Middle frontal gyrus (tissue), 1 donor: ENCODE results near the gene CCKAR.

Source experiments
- DNase-seq: peaks from one replicate; pipeline ENCODE4 v3.0.0-alpha.2; 2015; ENCODE audit warnings: low spot score; ENCODE audit errors: extremely low spot score

Gene CCKAR

DNA sequence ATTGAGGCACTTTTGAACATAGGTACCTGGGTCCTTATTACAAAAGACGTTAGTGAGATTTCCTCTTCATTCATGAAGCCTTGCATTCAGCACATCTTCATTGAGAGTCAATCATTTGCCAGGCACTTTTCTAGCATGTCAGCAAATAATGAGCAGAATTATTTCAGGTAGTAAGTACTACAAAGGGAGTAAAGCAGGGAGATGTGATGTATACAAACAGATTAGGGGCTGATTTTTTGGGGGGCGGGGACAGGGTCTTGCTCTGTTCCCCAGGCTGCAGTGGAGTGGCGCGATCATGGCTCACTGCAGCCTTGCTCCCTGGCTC lies 638 bp upstream of the CCKAR start:
- DNase-seq, result no peak

DNA sequence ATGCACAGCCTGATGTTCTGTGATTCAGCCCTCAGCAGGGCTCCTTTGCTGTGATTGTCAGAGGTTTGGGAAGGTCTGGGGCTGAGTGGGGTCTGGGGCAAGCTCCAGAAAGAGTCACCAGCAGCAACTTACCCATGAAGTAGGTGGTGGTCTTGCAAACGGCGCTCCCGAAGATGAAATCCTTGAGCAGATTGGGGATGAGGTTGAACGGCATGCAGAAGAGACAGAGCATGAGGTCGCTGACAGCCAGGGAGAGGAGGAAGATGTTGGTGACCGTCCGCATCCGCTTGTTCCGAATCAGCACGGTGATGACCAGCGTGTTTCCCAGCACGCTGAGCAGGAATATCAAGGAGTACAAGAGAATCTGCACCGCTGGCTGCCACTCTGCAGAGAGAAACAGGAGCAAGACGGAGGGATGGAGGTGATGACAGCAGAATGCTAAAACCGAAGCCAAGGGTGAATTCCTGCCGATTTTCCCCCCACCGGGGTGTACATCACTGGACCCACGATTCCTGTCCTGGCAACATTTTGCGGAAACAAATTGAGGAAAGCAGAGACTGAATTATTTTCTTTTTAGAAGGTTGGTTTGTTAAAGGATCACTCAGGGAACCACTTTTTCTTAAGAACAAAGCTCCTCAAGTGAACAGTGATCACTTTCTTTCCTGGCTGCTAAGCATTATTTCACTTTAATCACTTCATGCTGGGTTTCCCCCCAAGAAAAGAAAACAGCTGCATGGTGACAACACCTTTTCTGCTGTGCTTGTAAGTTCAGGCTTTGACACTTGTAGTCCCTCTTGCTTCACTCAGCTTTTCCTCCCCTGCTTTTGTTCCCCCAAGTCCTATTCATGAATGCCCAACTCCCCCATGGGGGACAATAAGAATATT lies 941 bp downstream of the CCKAR start:
- DNase-seq, result no peak

DNA sequence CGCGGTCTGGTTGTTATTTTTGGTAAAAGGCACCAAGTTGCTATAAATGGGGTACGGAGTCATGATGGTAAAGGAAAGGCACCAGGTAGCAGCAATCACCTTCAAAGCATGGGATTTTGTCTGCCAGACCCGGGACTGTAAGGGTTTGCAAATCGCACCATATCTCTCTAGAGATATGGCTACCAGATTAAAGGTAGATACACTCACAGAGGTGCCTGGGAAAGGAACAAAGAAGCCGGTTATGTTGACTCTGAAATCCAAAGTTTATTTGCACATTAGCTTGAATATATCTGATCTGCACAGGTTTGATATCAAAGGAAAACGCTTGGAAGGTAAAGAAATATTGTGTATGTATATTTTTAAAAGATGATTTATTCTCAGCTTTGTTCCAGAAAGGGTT lies 4.6 kb downstream of the CCKAR start:
- DNase-seq, result no peak

DNA sequence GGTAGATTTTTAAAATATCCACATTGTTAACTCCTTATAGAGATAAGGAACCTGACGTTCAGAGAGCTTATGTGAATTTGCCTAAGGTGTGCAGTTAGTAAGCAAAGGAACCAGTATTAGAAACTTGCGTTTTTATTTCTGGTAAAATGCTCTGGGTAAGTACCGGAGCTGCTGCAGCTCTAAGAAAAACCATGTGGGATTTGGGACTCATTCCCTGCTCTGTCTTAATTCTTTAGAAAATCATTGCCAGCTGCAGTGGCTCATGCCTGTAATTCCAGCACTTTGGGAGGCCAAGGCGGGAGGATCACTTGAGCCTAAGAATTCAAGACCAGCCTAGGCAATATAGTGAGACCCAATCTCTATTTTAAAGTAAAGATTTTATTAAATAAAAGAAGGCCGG lies 5.8 kb downstream of the CCKAR start:
- DNase-seq, result no peak

DNA sequence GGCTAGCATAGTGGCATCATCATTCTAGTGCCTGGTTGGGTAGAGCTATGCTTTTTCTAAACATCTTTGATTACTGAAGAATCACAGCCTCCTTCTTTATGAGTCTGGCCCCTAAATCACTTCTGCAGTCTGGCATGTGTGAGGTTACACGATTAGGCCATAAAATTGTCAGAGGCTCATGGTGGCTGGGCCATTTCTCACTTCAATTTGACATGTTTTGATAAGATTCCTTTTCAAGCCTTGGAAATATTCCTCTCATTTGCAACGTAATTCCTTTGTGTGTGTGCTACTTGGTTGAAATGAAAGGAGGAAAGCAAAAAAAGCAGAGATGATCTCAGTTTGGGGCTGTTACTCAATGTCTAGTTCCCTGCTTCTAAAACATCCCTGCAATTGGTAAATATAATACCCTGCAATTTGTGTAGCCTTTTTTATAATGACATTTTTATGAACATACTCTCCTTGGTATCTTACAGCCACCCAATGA lies 6.2 kb downstream of the CCKAR start:
- DNase-seq, result no peak

DNA sequence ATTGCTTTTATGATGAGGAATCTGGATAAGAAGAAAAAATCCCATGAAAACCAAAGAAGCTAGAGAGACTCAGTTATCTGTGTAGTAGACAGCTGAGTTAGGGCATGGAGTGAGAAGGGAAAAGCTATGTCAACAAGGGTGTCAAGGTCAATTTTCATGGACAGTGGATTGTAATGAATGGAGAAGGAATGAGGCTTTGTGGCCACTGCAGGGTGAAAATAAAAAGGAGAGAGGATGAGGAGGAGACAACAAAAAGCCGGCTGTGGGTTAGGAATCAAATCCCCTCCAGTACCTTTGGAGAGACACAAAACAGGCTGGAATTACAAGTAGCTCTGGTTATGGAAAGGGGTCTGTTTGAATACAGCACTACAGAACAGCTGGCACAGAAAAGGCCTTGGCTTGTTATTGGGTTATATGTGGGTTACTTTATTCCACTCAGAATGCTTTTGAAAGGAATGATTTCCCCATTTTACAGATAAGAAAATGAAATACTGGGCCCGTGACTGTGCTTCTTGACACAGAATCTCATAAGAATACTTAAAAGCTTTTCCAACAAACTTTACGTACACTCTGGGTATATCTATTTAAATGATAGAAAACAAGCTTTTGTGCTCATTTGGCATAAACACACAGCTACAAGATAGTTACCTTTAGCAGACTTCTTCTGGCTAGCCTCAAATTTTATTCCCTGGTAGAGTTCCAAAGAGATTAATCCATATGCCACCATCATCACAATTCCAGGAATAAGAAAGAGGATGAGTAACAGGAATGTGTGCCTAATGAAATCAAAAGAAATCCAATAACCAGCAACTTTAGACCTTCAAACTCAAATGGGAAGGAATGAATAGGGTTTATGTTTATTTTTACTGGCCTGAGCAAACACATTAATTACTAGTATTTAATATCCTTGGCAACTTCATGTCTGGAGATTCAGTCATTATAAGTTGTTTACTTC lies 7.5 kb downstream of the CCKAR start:
- no peak for DNase-seq

DNA sequence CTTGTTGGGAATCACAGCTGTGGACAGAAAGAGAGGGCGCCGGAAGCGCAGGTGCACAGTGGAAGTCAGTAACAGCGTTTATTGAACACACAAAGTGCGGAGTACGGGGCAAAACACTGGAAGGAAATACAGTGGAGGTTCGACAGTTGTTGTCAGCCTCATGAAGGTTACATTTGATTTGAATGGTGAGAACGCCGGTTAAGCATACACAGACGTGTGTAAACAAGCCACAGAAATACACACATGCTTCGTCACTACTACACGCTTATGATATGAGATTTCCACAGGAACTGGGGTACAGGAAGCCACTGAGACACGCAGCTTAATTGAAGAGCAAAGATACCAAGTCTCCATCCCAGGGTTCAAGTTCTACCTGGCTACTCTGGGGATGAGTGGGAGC lies 12.0 kb downstream of the CCKAR start:
- DNase-seq, result no peak

DNA sequence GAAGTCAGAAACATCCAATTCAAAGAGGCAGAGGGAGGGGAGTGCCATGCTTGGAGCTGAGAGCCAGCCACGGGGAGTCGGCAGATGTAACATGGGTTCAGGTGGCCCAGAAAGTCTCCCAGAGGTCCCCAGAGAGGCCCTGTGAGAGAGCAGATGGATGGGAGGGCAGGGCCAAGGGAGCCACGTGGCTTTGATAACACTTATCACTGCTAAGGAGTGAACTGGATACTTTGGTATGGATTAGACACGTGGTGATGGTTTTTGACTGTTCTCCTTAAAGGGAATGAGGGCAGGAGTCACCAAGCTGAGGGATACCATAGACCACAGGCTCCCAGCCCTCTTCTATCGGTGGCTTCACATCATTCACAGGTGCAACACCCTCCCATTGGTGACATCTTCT lies 13.7 kb downstream of the CCKAR start:
- no peak for DNase-seq

DNA sequence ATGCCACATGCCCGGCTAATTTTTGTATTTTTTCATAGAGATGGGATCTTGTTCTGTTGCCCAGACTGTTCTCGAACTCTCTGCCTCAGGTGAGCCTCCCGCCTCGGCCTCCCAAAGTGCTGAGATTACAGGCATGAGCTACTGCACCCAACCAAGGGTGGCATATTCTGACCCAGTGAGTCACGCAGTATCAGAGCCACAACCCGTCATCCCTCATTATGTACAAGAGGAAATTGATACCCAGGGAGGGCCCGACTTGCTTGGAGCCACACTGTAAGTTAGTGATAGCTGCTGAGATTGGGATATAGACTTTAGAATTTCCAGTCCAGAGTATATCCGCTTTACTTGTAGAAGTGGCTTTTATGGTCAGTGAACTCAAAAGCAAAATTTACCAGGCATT lies 14.6 kb downstream of the CCKAR start:
- no peak for DNase-seq

DNA sequence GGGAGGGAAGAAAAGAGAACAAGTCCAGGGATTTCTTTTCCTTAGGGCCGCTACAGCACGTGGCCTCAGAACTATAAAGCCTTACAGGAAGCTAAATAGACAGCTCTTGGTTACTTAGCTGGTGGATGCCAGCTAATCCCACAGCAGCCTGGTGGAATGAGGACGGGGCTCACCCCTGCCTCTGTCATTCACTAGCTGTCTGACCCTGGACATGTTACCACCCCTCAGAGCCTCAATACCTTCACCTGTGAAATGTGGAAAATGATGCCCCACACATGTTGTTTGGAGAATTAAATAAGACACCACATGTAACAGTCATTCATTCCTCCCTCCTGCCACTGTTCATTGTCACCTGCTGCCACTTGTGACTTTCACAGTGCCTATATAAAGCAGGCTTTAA lies 15.7 kb downstream of the CCKAR start:
- no peak for DNase-seq

DNA sequence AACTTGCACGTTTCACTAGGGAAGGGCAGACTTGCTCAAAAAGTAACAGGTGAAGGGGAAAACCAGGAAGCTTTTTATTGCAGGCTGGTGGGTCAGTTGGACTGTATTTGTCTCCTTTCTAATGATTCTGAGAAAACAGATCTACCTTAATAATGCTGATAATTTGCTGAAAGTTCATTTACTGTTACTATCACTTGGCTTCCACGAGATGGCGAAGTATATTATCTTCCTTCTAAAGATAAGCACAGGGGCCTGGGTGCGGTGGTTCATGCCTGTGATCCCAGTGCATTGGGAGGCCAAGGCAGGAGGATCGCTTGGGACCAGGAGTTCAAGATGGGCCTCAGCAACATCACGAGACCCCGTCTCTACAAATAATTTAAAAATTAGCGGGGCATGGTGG lies 16.4 kb downstream of the CCKAR start:
- no peak for DNase-seq

DNA sequence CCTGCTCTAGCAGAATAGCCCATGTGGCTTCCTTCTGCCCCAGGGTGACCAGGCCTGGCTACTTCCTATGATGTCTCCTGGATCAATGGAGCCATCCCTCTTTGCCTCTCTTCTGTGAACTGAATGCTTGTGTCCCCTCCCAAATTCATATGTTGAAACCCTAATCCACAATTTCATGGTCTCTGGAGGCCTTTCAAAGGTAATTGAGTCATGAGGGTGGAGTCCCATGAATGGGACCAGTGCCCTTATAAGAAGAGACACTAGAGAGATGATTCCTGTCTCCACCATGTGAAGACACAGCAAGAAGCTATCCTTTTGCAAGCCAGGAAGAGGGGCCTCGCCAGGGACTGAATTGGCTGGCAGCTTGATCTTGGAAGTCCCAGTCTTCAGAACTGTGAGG lies 18.4 kb downstream of the CCKAR start:
- DNase-seq, result no peak

DNA sequence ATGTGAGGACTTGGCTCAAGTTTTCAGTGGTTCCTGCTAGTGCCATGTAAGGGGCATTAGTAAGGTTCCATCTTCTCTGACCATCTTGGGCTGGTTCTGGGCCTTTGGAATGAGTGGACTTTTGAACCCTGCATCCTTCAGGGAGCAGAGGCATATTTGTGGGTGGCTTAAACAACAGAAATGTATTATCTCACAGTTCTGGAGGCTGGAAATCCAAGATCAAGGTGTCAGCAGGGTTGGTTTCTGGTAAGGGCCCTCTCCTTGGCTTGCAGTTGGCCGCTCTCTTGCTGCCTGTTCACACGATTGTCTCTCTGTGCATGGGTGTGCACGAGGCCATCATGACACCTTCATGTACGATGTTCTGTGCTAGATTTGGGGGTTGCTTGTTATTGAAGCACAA lies 21.3 kb downstream of the CCKAR start:
- DNase-seq, result no peak

DNA sequence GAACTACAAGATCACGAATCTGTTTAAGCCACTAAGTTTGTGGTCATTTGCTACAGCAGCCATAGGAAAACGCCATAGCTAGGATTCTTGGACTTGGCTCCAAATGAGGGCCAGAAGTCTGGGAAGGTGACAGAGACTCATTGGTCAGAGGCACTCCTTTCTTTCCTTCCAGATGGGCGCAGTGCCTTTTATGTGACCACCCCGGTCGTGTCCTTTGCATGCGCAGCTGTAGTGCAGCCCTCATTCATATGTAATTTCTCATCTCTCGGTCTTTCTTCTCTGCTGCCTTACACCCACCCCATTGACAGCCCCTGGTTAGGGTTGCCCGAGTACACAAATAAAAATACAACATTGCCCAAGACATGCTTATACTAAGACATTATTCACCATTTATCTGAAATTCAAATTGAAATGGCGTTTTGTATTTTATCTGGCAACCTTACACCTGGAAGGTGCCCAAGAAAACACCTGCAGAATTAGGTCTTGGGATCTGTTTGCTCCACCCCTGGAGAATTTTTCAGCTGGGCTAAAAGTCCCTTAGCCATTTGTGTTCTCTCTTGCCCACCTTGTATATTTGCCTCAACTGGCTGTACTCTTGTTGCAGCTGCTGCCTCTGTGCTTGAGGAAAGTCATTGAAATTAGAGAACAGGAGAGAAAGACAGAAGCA lies 21.9 kb downstream of the CCKAR start:
- no peak for DNase-seq

DNA sequence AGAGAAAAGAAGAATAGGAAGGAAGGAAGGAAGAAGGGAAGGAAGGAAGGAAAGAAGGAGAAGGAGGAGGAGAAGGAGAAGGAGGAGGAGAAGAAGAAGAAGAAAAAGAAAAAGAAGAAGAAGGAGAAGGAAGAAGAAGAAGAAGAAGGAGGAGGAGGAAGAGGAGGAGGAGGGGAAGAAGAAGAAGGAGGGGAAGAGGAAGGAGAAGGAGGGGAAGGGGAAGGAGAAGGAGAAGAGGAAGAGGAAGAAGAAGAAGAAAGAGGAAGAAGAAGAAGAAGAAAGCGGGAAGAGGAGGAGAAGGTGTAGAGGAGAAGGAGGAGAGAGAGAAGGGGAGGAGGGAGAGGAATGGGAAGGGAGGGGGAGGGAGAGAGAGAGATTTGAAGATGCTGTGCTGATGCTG lies 22.6 kb downstream of the CCKAR start:
- no peak for DNase-seq

DNA sequence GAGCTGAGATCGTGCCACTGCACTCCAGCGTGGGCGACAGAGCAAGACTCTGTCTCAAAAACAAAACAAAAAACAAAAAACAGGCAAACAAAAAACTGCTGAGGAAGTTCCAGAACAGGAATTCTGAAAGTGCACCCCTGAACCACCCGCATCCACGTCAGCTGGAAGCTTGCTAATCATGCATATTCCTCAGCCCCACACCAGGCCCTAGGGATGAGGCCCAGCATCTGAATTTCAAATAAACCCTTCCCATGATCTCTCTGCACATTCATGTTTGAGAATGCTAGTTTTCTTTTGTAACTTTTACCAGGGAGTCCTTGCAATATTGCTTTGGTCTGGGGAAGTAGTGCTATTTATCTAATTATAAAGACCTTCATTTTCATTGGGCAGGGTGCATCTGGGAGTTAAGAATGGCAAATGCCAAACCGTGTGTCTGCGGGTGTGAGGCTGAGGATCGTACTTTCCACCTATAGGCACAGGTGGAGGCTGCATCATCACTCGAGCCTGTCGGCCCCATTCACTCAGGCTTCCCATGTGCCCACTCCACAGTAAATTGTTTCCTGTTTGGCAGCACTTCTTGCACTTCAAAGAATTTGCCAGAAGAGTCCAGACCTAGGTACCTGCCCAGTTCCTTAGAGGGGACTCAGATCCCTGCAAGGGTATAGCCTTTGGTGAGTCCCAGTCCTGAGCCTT lies 23.6 kb downstream of the CCKAR start:
- no peak for DNase-seq

DNA sequence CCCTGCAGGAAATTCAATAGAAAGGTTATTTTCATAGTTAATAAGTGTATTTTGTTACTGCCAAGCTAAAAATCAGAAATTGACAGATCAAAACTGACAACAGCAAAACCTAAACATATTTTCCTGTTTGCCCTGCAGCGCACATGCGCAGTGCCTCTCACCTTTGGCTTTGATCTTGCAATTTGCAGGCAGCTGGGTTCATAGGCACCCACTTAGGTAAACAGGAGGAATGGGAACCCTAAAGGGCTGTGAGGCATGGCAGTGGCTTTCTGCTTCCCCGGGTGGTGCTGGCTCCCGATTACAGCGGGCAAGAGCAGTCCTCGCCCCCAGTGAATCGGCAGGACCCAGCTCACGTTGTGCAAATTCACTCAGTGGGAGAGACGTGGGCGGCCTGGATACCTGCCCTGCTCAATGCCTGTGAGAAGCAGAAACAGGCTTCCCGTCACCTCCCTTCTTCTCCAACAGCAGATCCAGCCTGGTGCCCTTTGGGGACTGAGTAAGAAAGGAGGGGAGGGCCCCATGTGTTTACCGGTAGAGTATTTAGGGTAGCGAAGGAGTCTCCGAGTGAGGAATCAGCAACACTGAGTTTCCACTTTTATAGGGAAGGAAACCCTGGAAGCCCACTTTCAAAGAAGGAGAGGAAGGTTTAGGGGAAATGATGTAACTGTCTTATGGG lies 25.7 kb downstream of the CCKAR start:
- no peak for DNase-seq

DNA sequence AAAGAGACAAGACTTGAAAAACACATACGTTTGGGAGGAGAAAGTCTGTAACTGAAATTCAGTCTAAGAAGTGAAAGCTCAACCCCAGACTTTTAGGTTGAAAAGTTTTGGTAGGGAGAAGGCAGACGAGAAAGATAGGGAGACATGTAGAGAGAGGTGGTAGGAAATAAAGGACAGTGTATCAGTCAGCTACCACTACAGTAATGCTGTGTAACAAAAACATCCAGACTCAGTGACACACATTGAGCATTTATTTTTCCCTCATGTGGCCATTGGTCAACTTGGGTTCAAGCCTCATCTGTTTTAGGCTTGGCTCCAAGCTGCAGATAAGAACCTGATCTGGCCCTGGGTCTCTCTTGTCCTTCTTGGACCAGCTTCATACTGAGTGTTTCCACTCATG lies 26.9 kb downstream of the CCKAR start:
- no peak for DNase-seq

DNA sequence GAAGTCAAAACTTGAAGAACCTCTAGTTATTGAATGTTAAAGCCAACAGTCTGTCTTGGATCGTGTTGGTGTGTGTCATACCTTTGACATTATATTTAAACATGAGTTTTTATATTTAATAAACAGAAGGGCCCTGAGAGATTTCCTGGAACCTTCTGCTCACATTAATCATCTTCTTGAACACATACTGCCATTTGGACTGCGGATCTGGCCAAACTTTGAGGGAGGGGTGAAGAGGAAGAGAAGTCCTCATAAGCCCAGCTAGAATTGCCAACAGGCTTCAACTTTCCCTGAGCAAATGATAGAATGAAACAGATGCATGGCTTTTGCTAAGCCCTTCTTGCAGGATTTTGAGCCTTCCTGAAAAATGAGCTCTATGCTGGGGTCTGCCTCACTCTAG lies 27.4 kb downstream of the CCKAR start:
- no peak for DNase-seq

DNA sequence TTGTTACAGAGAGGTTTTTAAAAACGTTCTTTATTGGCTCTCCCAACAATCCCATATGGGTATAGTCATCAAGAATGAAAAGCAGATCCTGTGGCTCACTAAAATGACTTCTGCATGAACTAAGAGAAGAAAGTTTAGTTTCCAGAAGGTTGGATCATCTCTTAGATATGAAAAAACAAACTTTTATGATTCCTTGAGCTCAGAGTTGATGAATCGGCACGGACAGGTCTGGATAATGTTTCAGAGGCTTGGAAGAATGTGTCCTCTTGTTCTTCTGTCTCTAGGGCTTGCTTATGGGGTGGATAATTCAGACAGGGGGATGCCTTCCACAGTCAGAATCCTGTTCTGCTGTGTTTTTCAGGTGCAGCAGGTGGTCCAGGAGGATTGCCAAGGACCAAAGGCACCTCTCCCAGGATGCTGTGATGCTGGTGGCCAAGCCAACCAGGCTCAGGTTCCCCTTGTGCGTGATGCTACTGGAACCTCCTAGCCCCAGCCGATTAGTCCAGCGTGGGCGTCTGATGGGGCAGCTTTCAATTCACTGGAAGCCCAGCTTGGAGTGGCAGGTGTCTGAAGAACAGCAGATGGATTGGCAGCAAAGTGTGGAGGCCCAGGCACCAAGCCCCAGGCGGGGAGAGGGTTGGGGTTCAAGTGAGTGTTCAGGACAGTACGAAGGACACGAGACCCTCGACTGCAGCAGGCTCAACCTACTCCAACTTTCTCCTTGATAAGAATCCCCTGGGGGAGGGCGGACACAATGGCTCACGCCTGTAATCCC lies 30.3 kb downstream of the CCKAR start:
- DNase-seq, result no peak
